ENCODE results near the gene PRKG1. TPM values are rescaled to one million over a fixed set of nuclear protein-coding genes. Genes with fewer than 3 reads are reported as not detected.

The PRKG1 gene
- total RNA-seq, 1 donor from 2014 or later: 22.8 TPM

GRCh38 chr10:51668336-51668689 is 594.0 kb downstream of the PRKG1 start:
- no peak for TF ChIP-seq CTCF (IDR thresholded peaks at IDR 0.05)

DNA sequence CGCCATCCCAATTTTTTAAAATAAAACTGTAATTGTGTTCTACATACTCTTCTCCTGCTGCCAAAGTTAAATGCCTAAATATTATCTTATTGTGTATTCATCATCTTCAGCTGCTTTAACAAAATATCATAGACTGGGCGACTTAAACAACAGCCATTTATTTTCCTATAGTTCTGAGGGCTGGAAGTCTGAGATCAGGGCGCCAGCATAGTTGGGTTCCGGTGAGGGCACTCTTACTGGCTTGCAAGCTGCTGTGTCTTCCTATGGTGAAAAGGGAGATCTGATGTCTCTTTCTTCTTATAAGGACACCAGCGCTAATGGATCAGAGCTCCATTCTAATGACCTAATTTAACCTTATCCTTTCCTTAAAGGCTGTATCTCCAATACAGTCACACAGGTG is 594.8 kb downstream of the PRKG1 start:
- H3K27me3 Mint-ChIP-seq (ENCODE audit: low read depth): no peaks in the 10 kb centered on the region
- H3K36me3 Mint-ChIP-seq (ENCODE audit: low read depth): peaks cover 4% of the 10 kb centered on the region
- H3K27ac Mint-ChIP-seq (ENCODE audit: unreplicated experiment): no peak overlapping the region
- peaks cover 13% of the 10 kb centered on the region for H3K4me1 Mint-ChIP-seq (ENCODE audit: low read depth)
- no peak for TF ChIP-seq CTCF (IDR thresholded peaks at IDR 0.05)
- H3K9me3 Mint-ChIP-seq (ENCODE audit: low read depth): peaks cover 12% of the 10 kb centered on the region
- no peak for DNase-seq (ENCODE audit: low spot score)
- no peak overlapping the region for H3K4me3 Mint-ChIP-seq (ENCODE audit: unreplicated experiment)

More at GRCh38 chr10:51668336-51668689, 594.0 kb downstream of the PRKG1 start:
- Mint-ChIP-seq H3K27me3 (ENCODE audit: low read depth) (no peaks in the 10 kb centered on the region), H3K9me3 (ENCODE audit: low read depth) (peaks cover 12% of the 10 kb centered on the region), H3K4me3 (ENCODE audit: unreplicated experiment) (no peak overlapping the region), H3K27ac (ENCODE audit: unreplicated experiment) (no peak overlapping the region), H3K4me1 (ENCODE audit: low read depth) (peaks cover 13% of the 10 kb centered on the region), H3K36me3 (ENCODE audit: low read depth) (peaks cover 4% of the 10 kb centered on the region)
- DNase-seq (ENCODE audit: low spot score): no peak

DNA sequence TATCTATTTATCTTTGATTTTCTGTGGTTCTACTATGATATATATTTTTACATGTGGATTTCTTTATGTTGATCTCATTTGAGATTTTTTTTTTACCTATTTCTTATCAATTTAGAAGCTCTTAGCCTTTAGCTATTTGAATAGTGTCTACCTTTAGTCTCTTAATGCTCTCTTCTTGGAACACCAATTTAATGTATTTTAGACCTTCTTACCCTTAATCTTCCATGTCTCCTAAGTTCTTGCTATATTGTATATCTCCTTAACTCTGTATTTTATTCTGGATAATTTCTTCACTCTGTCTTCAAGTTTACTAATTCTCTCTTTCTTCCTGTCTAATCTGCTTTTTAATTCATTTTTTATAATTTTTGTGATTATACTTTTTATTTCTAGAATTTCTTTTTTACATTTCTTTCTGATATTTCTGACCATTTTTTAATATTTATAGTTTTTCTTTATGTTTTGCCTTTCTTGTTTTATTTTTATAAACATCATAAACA is 597.8 kb downstream of the PRKG1 start:
- Mint-ChIP-seq H3K9me3 (ENCODE audit: low read depth) (peaks cover 12% of the 10 kb centered on the region), H3K4me1 (ENCODE audit: low read depth) (peaks cover 13% of the 10 kb centered on the region), H3K4me3 (ENCODE audit: unreplicated experiment) (no peak overlapping the region), H3K27ac (ENCODE audit: unreplicated experiment) (no peak overlapping the region), H3K36me3 (ENCODE audit: low read depth) (peaks cover 4% of the 10 kb centered on the region), H3K27me3 (ENCODE audit: low read depth) (no peaks in the 10 kb centered on the region)
- no peak for TF ChIP-seq CTCF (IDR thresholded peaks at IDR 0.05)
- no peak for DNase-seq (ENCODE audit: low spot score)

DNA sequence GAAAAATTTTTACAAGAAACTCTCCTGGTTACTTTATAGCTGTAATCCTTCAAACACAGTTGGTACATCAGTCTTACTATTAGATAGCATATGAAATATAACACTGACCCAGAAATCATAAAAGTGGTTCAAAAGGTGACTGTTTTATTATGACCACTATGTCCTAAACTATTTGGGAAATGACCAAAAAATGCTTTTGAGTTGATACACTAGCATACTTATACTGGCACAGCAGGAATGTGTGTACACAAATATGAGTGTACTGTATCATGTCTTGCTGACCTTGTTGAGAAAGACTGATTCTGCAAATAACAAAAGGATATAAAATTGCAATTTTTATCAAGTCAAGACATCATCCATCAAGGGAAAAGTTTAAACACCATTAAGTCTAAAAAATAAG is 600.8 kb downstream of the PRKG1 start:
- TF ChIP-seq CTCF (IDR thresholded peaks at IDR 0.05): no peak
- H3K4me3 Mint-ChIP-seq (ENCODE audit: unreplicated experiment): no peak overlapping the region
- H3K9me3 Mint-ChIP-seq (ENCODE audit: low read depth): peaks cover 12% of the 10 kb centered on the region

DNA sequence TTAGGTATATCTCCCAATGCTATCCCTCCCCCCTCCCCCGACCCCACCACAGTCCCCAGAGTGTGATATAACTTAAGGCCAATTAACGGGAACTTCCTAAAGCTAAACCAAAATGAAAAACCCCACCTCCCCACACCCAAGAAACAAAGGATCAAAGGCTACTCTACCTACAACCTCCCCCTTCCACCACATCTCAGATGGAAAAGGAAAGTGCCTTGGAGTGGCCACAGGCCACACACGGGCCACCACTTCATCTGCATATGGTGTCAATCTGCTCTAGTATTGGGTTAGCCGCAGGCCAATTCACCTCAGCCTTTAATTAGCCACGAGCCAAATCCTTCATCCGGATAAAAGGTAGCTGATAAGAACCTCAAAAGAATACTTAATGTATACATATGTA is 605.6 kb downstream of the PRKG1 start:
- Mint-ChIP-seq H3K9me3 (ENCODE audit: low read depth) (no peaks in the 10 kb centered on the region), H3K4me1 (ENCODE audit: low read depth) (peaks cover 11% of the 10 kb centered on the region), H3K27me3 (ENCODE audit: low read depth) (no peaks in the 10 kb centered on the region), H3K4me3 (ENCODE audit: unreplicated experiment) (no peak overlapping the region), H3K36me3 (ENCODE audit: low read depth) (no peaks in the 10 kb centered on the region), H3K27ac (ENCODE audit: unreplicated experiment) (no peak overlapping the region)
- TF ChIP-seq CTCF (IDR thresholded peaks at IDR 0.05): no peak
- DNase-seq (ENCODE audit: low spot score): no peak

More for the DNA sequence above, 600.8 kb downstream of the PRKG1 start:
- H3K27ac Mint-ChIP-seq (ENCODE audit: unreplicated experiment): no peak overlapping the region
- H3K4me1 Mint-ChIP-seq (ENCODE audit: low read depth): no peaks in the 10 kb centered on the region
- peaks cover 4% of the 10 kb centered on the region for H3K36me3 Mint-ChIP-seq (ENCODE audit: low read depth)
- H3K27me3 Mint-ChIP-seq (ENCODE audit: low read depth): no peaks in the 10 kb centered on the region
- no peak for DNase-seq (ENCODE audit: low spot score)

All from chondrocyte (in vitro differentiated cells).